Measurements from ENCODE around the gene TRAPPC3L. TPM values are rescaled to one million over a fixed set of nuclear protein-coding genes. Genes with fewer than 3 reads are reported as not detected.

TRAPPC3L gene
- total RNA-seq, result not detected in 2 replicates
- not detected in 2 replicates for polyA plus RNA-seq

GRCh38 chr6:116545651-116546050 lies at the start of gene TRAPPC3L:
TSS of gene TRAPPC3L (minus strand) at chr6:116545684. CDS start at chr6:116545514, 170 bp downstream.
- no peaks in the 10 kb centered on the region for H3K36me3 ChIP-seq
- no peak within 1 kb of the TSS for H3K4me3 ChIP-seq
- no peaks in the 10 kb centered on the region for H3K9me3 ChIP-seq (ENCODE audit: low read depth)
- no peak for DNase-seq (ENCODE audit: low read depth in 1 of 2, low spot score in 1 of 2)
- no peaks in the 10 kb centered on the region for H3K4me1 ChIP-seq (ENCODE audit: low read depth)
- peaks cover 16% of the 10 kb centered on the region for H3K27me3 ChIP-seq
- no peak within 1 kb of the TSS for H3K27ac ChIP-seq
- no peak for TF ChIP-seq CTCF (IDR thresholded peaks at IDR 0.05; ENCODE audit: low read depth, low read length)

GRCh38 chr6:116595247-116595646 lies 49.8 kb upstream of the TRAPPC3L start:
- no peaks in the 10 kb centered on the region for H3K27me3 ChIP-seq
- H3K9me3 ChIP-seq (ENCODE audit: low read depth), result no peaks in the 10 kb centered on the region
- H3K27ac ChIP-seq, result no peak overlapping the region
- no peak for DNase-seq (ENCODE audit: low read depth in 1 of 2, low spot score in 1 of 2)
- TF ChIP-seq CTCF (IDR thresholded peaks at IDR 0.05; ENCODE audit: low read depth, low read length), result no peak
- no peak overlapping the region for H3K4me3 ChIP-seq
- peaks cover 38% of the 10 kb centered on the region for H3K36me3 ChIP-seq
- H3K4me1 ChIP-seq (ENCODE audit: low read depth), result no peaks in the 10 kb centered on the region

GRCh38 chr6:116586738-116587137 lies 41.3 kb upstream of the TRAPPC3L start:
- Histone ChIP-seq H3K4me3 (no peak overlapping the region), H3K27ac (no peak overlapping the region), H3K9me3 (ENCODE audit: low read depth) (no peaks in the 10 kb centered on the region), H3K36me3 (peaks cover 61% of the 10 kb centered on the region), H3K4me1 (ENCODE audit: low read depth) (no peaks in the 10 kb centered on the region), H3K27me3 (no peaks in the 10 kb centered on the region)
- TF ChIP-seq CTCF (IDR thresholded peaks at IDR 0.05; ENCODE audit: low read depth, low read length), result no peak
- no peak for DNase-seq (ENCODE audit: low read depth in 1 of 2, low spot score in 1 of 2)

- no peak for TF ChIP-seq CTCF (IDR thresholded peaks at IDR 0.05; ENCODE audit: low read depth, low read length)
- Histone ChIP-seq H3K9me3 (ENCODE audit: low read depth) (no peaks in the 10 kb centered on the region), H3K27me3 (no peaks in the 10 kb centered on the region), H3K4me3 (no peak overlapping the region), H3K27ac (no peak overlapping the region), H3K4me1 (ENCODE audit: low read depth) (no peaks in the 10 kb centered on the region), H3K36me3 (peaks cover 61% of the 10 kb centered on the region)
- DNase-seq (ENCODE audit: low read depth in 1 of 2, low spot score in 1 of 2), result no peak
Measured at GRCh38 chr6:116586276-116586675, 40.8 kb upstream of the TRAPPC3L start.

- peak in 1 of 2 donors; percentile 78 for DNase-seq (ENCODE audit: low read depth in 1 of 2, low spot score in 1 of 2)
- no peaks in the 10 kb centered on the region for H3K9me3 ChIP-seq (ENCODE audit: low read depth)
- H3K27ac ChIP-seq, result no peak overlapping the region
- peaks cover 4% of the 10 kb centered on the region for H3K4me1 ChIP-seq (ENCODE audit: low read depth)
- no peak overlapping the region for H3K4me3 ChIP-seq
- TF ChIP-seq CTCF (IDR thresholded peaks at IDR 0.05; ENCODE audit: low read depth, low read length), result no peak
- peaks cover 43% of the 10 kb centered on the region for H3K36me3 ChIP-seq
- no peaks in the 10 kb centered on the region for H3K27me3 ChIP-seq
Measured at GRCh38 chr6:116580198-116580597, 34.7 kb upstream of the TRAPPC3L start.

- peak; percentile 27 to 31 for DNase-seq (ENCODE audit: low read depth in 1 of 2, low spot score in 1 of 2)
- H3K36me3 ChIP-seq, result peaks cover 37% of the 10 kb centered on the region
- no peak overlapping the region for H3K4me3 ChIP-seq
- no peak for TF ChIP-seq CTCF (IDR thresholded peaks at IDR 0.05; ENCODE audit: low read depth, low read length)
- H3K27me3 ChIP-seq, result no peaks in the 10 kb centered on the region
- peaks cover 4% of the 10 kb centered on the region for H3K4me1 ChIP-seq (ENCODE audit: low read depth)
- H3K9me3 ChIP-seq (ENCODE audit: low read depth), result no peaks in the 10 kb centered on the region
- H3K27ac ChIP-seq, result peak overlapping the region; percentile 32
Measured at GRCh38 chr6:116579143-116579542, 33.7 kb upstream of the TRAPPC3L start.
